ENCODE data around the gene HHATL. TPM values are rescaled to one million over a fixed set of nuclear protein-coding genes. Genes with fewer than 3 reads are reported as not detected.

Gene HHATL
- polyA plus RNA-seq, 3 donors, result not detected

DNA sequence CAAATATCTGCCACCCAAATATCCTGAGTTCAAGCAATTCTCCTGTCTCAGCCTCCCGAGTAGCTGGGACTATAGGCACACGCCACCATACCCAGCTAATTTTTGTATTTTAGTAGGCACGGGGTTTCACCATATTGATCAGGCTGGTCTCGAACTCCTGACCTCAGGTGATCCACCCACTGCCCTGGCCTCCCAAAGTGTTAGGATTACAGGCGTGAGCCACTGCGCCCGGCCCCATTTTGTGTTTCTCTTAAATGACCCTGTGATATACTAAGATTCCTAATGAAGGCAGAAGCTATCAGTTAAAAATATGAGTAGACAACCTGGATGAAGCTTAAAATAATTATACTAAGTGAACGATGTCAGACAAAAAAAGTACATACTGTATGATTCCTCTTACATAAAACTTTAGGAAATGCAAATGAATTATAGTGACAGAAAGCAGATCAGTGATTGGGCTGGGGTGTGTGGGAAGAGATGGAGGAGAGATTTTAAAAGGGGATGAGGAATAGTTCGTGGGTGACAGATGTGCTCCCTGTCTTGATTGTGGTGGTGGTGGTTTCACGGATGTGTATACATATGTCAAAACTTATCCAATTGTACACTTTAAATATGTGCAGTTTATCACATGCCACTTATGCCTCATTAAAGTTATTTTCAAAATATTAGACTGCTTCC lies 21.1 kb downstream of the HHATL start:
- Histone ChIP-seq H2AFZ (ENCODE audit: insufficient read depth, low read depth, low read length, poor library complexity, severe bottlenecking) (no peak overlapping the region), H3K4me1 (ENCODE audit: control insufficient read depth in 1 of 2, insufficient read depth in 2 of 2, low read length in 2 of 2) (peaks cover 0 to 4% of the 10 kb centered on the region in 2 donors), H3K9me3 (replicated peaks in 1 of 2; ENCODE audit: control insufficient read depth in 1 of 2, insufficient read depth in 1 of 2, low read length in 2 of 2) (peaks cover 3 to 5% of the 10 kb centered on the region in 2 donors), H3K36me3 (replicated peaks in 1 of 2; ENCODE audit: control insufficient read depth in 1 of 2, insufficient read depth in 2 of 2, low read length in 2 of 2) (no peaks in the 10 kb centered on the region), H3K79me2 (ENCODE audit: insufficient read depth, low read length) (no peaks in the 10 kb centered on the region), H3K4me2 (replicated peaks; ENCODE audit: extremely low read depth, low read length, poor library complexity, severe bottlenecking) (no peak overlapping the region), H3K9ac (ENCODE audit: insufficient read depth, low read length, poor library complexity, severe bottlenecking) (no peak overlapping the region), H4K20me1 (ENCODE audit: insufficient read depth, low read length) (no peaks in the 10 kb centered on the region), H3K27me3 (ENCODE audit: control insufficient read depth in 2 of 2, insufficient read depth in 2 of 2, low read length in 2 of 2) (peaks cover 0 to 22% of the 10 kb centered on the region in 2 donors), H3K4me3 (replicated peaks in 1 of 3; ENCODE audit: low read depth in 2 of 3, low read length in 3 of 3) (no peak overlapping the region), H3K27ac (ENCODE audit: low read depth in 1 of 2, low read length in 2 of 2) (no peak overlapping the region)
- no peak for DNase-seq
- WGBS (ENCODE audit: insufficient coverage), result 85% methylated on average over 4 of the region's 10 CpGs
- H3K9me3 Mint-ChIP-seq, result peaks cover 0 to 13% (median 7%) of the 10 kb centered on the region in 7 donors
- H3K4me1 Mint-ChIP-seq, result peaks cover 11% of the 10 kb centered on the region
- H3K36me3 Mint-ChIP-seq, result no peaks in the 10 kb centered on the region
- no peak overlapping the region for H3K4me3 Mint-ChIP-seq
- no peak overlapping the region for H3K27ac Mint-ChIP-seq
- intact Hi-C loops (cut with micrococcal nuclease), result no loop called here
- H3K27me3 Mint-ChIP-seq (ENCODE audit: low read depth in 3 of 3), result peaks cover 23 to 30% (median 24%) of the 10 kb centered on the region in 3 donors
- no peak for TF ChIP-seq CTCF (IDR thresholded peaks at IDR 0.05)

DNA sequence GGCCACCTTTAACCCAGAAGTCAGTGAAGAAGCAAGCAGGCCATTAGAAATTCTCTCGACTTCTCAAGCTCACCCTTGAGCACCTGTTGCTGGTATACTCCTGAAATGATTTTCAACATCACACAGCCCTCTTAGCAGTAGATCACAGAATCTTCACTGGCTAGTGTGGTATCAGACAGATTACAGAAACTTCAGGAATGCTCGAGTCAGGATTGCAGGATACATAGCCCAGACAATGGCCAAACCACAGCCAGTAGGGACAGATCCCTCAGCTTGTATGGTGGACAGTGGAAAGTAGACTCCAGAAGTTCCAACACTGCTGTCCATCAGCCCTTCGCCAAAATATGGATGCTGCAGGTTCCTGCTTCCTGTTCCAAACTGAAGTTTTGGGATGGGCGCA lies 21.8 kb downstream of the HHATL start:
- Mint-ChIP-seq H3K9me3 (peaks cover 2 to 18% (median 7%) of the 10 kb centered on the region in 7 donors), H3K27me3 (ENCODE audit: low read depth in 3 of 3) (peaks cover 16 to 24% (median 18%) of the 10 kb centered on the region in 3 donors)

More for the DNA sequence above, 21.8 kb downstream of the HHATL start:
- peaks cover 0 to 16% of the 10 kb centered on the region in 2 donors for H3K27me3 ChIP-seq (ENCODE audit: control insufficient read depth in 2 of 2, insufficient read depth in 2 of 2, low read length in 2 of 2)
- Mint-ChIP-seq H3K36me3 (no peaks in the 10 kb centered on the region), H3K27ac (no peak overlapping the region), H3K4me1 (peaks cover 6% of the 10 kb centered on the region), H3K4me3 (no peak overlapping the region)
- H3K79me2 ChIP-seq (ENCODE audit: insufficient read depth, low read length), result no peaks in the 10 kb centered on the region
- no peak overlapping the region for H3K4me2 ChIP-seq (replicated peaks; ENCODE audit: extremely low read depth, low read length, poor library complexity, severe bottlenecking)
- peaks cover 6 to 7% of the 10 kb centered on the region in 2 donors for H3K9me3 ChIP-seq (replicated peaks in 1 of 2; ENCODE audit: control insufficient read depth in 1 of 2, insufficient read depth in 1 of 2, low read length in 2 of 2)
- TF ChIP-seq CTCF (IDR thresholded peaks at IDR 0.05), result no peak
- no peaks in the 10 kb centered on the region for H3K36me3 ChIP-seq (replicated peaks in 1 of 2; ENCODE audit: control insufficient read depth in 1 of 2, insufficient read depth in 2 of 2, low read length in 2 of 2)
- H3K9ac ChIP-seq (ENCODE audit: insufficient read depth, low read length, poor library complexity, severe bottlenecking), result no peak overlapping the region
- H2AFZ ChIP-seq (ENCODE audit: insufficient read depth, low read depth, low read length, poor library complexity, severe bottlenecking), result no peak overlapping the region
- H3K4me1 ChIP-seq (ENCODE audit: control insufficient read depth in 1 of 2, insufficient read depth in 2 of 2, low read length in 2 of 2), result peaks cover 0 to 4% of the 10 kb centered on the region in 2 donors
- no peak overlapping the region for H3K27ac ChIP-seq (ENCODE audit: low read depth in 1 of 2, low read length in 2 of 2)
- intact Hi-C loops (cut with micrococcal nuclease), result no loop called here
- H4K20me1 ChIP-seq (ENCODE audit: insufficient read depth, low read length), result no peaks in the 10 kb centered on the region
- WGBS (ENCODE audit: insufficient coverage), result 92% methylated on average over 2 of the region's 4 CpGs
- no peak for DNase-seq
- no peak overlapping the region for H3K4me3 ChIP-seq (replicated peaks in 1 of 3; ENCODE audit: low read depth in 2 of 3, low read length in 3 of 3)

All from CD14-positive monocyte (primary cell).